ENCODE results near the gene THAP3. TPM values are rescaled to one million over a fixed set of nuclear protein-coding genes. Genes with fewer than 3 reads are reported as not detected.

Gene THAP3
- total RNA-seq, 2 experiments from 2014 or later: 15.2 to 18.7 TPM

DNA sequence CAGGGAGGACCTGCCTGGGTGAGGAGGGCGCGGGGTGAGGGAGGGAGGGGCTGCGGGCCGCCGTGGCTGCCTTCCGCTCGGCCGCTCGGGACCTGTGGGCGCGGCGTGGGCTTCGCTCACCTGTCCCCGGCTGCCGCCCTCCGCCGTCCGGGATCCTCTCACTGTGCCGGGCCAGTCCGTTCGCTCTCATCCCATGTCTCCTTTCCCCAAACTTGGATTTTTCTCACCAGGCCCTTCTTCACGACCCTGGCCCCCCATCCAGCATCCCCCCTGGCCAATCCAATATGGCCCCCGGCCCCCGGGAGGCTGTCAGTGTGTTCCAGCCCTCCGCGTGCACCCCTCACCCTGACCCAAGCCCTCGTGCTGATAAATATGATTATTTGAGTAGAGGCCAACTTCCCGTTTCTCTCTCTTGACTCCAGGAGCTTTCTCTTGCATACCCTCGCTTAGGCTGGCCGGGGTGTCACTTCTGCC, 44.5 kb upstream of the THAP3 start:
- TF ChIP-seq, protein P1, sequence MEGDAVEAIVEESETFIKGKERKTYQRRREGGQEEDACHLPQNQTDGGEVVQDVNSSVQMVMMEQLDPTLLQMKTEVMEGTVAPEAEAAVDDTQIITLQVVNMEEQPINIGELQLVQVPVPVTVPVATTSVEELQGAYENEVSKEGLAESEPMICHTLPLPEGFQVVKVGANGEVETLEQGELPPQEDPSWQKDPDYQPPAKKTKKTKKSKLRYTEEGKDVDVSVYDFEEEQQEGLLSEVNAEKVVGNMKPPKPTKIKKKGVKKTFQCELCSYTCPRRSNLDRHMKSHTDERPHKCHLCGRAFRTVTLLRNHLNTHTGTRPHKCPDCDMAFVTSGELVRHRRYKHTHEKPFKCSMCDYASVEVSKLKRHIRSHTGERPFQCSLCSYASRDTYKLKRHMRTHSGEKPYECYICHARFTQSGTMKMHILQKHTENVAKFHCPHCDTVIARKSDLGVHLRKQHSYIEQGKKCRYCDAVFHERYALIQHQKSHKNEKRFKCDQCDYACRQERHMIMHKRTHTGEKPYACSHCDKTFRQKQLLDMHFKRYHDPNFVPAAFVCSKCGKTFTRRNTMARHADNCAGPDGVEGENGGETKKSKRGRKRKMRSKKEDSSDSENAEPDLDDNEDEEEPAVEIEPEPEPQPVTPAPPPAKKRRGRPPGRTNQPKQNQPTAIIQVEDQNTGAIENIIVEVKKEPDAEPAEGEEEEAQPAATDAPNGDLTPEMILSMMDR (IDR thresholded peaks at IDR 0.05): no peak
- Mint-ChIP-seq H3K36me3 (ENCODE audit: low read depth) (peaks cover 16% of the 10 kb centered on the region), H3K4me1 (ENCODE audit: low read depth) (peaks cover 40% of the 10 kb centered on the region), H3K4me3 (peak overlapping the region; percentile 98), H3K27ac (peak overlapping the region; percentile 93), H3K9me3 (no peaks in the 10 kb centered on the region), H3K27me3 (no peaks in the 10 kb centered on the region)
- ATAC-seq (ENCODE audit: poor library complexity): peak; percentile 5
- Histone ChIP-seq H3K4me3 (ENCODE audit: low read length) (peak overlapping the region; percentile 87), H3K36me3 (ENCODE audit: insufficient read depth, low read length) (peaks cover 7% of the 10 kb centered on the region), H3K27ac (ENCODE audit: low read depth in 1 of 2, low read length in 2 of 2) (peak overlapping the region; percentile 79 to 82), H3K9me3 (ENCODE audit: control insufficient read depth in 1 of 2, insufficient read depth in 1 of 2, low read length in 2 of 2) (no peaks in the 10 kb centered on the region), H3K4me1 (ENCODE audit: insufficient read depth, low read length) (peaks cover 39% of the 10 kb centered on the region), H3K27me3 (ENCODE audit: control insufficient read depth in 1 of 2, insufficient read depth in 2 of 2, low read length in 2 of 2) (no peaks in the 10 kb centered on the region)
- intact Hi-C loops (cut with DNase I, micrococcal nuclease): loop anchor here in 1 of 2 experiments (1.0 kb wide), 1 partner anchor 21 kb away; no protein-coding TSS in a partner anchor
- CTCF ChIA-PET: interaction anchor here (1.0 to 1.9 kb wide), 4 partner anchors 20 to 54 kb away, joined by 3 to 13 read pairs (median 3); partner anchors contain the start of genes NOL9 and TAS1R1
- DNase-seq: peak in 2 of 14 experiments; percentile 41 to 46
- POLR2A ChIA-PET: interaction anchor here (0.7 to 7.2 kb wide), 11 partner anchors 9 to 205 kb away, joined by 3 to 139 read pairs (median 5); partner anchors contain the start of genes CAMTA1, KLHL21, NOL9 and PHF13

DNA sequence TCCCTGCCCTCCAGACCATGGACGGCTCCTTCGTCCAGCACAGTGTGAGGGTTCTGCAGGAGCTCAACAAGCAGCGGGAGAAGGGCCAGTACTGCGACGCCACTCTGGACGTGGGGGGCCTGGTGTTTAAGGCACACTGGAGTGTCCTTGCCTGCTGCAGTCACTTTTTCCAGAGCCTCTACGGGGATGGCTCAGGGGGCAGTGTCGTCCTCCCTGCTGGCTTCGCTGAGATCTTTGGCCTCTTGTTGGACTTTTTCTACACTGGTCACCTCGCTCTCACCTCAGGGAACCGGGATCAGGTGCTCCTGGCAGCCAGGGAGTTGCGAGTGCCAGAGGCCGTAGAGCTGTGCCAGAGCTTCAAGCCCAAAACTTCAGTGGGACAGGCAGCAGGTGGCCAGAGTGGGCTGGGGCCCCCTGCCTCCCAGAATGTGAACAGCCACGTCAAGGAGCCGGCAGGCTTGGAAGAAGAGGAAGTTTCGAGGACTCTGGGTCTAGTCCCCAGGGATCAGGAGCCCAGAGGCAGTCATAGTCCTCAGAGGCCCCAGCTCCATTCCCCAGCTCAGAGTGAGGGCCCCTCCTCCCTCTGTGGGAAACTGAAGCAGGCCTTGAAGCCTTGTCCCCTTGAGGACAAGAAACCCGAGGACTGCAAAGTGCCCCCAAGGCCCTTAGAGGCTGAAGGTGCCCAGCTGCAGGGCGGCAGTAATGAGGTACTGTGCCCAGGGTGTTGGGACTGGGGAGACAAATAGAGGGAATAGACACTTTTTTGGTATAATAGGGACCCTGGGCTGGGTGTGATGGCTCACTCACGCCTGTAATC, 43.9 kb upstream of the THAP3 start:
- Mint-ChIP-seq H3K27me3 (no peaks in the 10 kb centered on the region), H3K36me3 (ENCODE audit: low read depth) (peaks cover 16% of the 10 kb centered on the region), H3K9me3 (no peaks in the 10 kb centered on the region), H3K27ac (peak overlapping the region; percentile 93), H3K4me3 (peak overlapping the region; percentile 98), H3K4me1 (ENCODE audit: low read depth) (peaks cover 41% of the 10 kb centered on the region)
- H3K27me3 ChIP-seq (ENCODE audit: control insufficient read depth in 1 of 2, insufficient read depth in 2 of 2, low read length in 2 of 2): no peaks in the 10 kb centered on the region
- ChIA-PET CTCF (interaction anchor here (1.0 to 1.5 kb wide), 2 partner anchors 27 to 53 kb away, joined by 3 to 7 read pairs; partner anchors contain the start of genes NOL9 and TAS1R1), POLR2A (interaction anchor here (0.7 to 7.2 kb wide), 6 partner anchors 9 to 381 kb away, joined by 3 to 139 read pairs (median 5); partner anchors contain the start of genes KLHL21 and RPL22)
- TF ChIP-seq, protein P1 (IDR thresholded peaks at IDR 0.05): no peak
- peaks cover 45% of the 10 kb centered on the region for H3K4me1 ChIP-seq (ENCODE audit: insufficient read depth, low read length)
- H3K27ac ChIP-seq (ENCODE audit: low read depth in 1 of 2, low read length in 2 of 2): peak overlapping the region; percentile 79 to 82
- intact Hi-C loops (cut with DNase I, micrococcal nuclease): loop anchor here in 1 of 2 experiments (1.0 kb wide), 1 partner anchor 20 kb away; no protein-coding TSS in a partner anchor
- H3K9me3 ChIP-seq (ENCODE audit: control insufficient read depth in 1 of 2, insufficient read depth in 1 of 2, low read length in 2 of 2): no peaks in the 10 kb centered on the region
- DNase-seq (peak in 1 of 14 experiments; percentile 26), ATAC-seq (ENCODE audit: poor library complexity) (no peak)
- peaks cover 7% of the 10 kb centered on the region for H3K36me3 ChIP-seq (ENCODE audit: insufficient read depth, low read length)
- peak overlapping the region; percentile 87 for H3K4me3 ChIP-seq (ENCODE audit: low read length)

DNA sequence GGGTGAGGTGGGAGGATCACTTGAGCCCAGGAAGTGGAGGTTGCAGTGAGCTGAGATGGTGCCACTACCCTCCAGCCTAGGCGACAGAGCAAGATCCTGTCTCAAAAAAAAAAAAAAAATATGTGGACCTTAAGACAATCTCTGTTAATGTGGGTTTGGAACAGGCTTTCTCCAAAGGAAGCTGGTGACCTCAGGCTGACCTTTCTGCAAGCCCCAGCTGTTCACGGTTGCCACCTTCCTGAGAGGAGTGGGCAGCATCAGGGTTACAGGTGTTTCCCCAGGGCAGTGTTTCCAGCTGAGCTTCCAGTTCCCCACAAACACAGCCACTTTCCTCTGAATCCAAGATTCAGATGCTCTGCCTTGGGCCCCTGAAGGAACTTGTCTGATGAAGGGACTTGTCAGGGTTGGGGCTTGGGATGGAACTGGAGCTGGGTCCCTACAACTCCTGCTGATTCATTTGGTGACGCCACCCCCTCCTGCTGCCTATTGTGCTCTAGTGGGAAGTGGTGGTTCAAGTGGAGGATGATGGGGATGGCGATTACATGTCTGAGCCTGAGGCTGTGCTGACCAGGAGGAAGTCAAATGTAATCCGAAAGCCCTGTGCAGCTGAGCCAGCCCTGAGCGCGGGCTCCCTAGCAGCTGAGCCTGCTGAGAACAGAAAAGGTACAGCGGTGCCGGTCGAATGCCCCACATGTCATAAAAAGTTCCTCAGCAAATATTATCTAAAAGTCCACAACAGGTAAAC, 42.9 kb upstream of the THAP3 start:
- peak overlapping the region in 1 of 2 donors; percentile 34 for H3K27ac ChIP-seq (ENCODE audit: low read depth in 1 of 2, low read length in 2 of 2)
- Mint-ChIP-seq H3K4me1 (ENCODE audit: low read depth) (peaks cover 43% of the 10 kb centered on the region), H3K27me3 (no peaks in the 10 kb centered on the region), H3K4me3 (peak overlapping the region; percentile 98), H3K9me3 (no peaks in the 10 kb centered on the region), H3K27ac (peak overlapping the region; percentile 93), H3K36me3 (ENCODE audit: low read depth) (peaks cover 16% of the 10 kb centered on the region)
- POLR2A ChIA-PET: interaction anchor here (0.7 to 7.2 kb wide), 3 partner anchors 19 to 382 kb away, joined by 3 to 139 read pairs (median 3); partner anchors contain the start of genes KLHL21 and RPL22
- H3K4me3 ChIP-seq (ENCODE audit: low read length): no peak overlapping the region
- DNase-seq: peak in 2 of 14 experiments; percentile 56 to 63
- no peaks in the 10 kb centered on the region for H3K27me3 ChIP-seq (ENCODE audit: control insufficient read depth in 1 of 2, insufficient read depth in 2 of 2, low read length in 2 of 2)
- ATAC-seq (ENCODE audit: poor library complexity): no peak
- TF ChIP-seq, protein P1 (IDR thresholded peaks at IDR 0.05): no peak
- CTCF ChIA-PET: interaction anchor here (1.5 to 1.8 kb wide), 2 partner anchors 20 to 28 kb away, joined by 4 to 7 read pairs; partner anchors contain the start of genes NOL9 and TAS1R1
- peaks cover 46% of the 10 kb centered on the region for H3K4me1 ChIP-seq (ENCODE audit: insufficient read depth, low read length)
- intact Hi-C loops (cut with DNase I, micrococcal nuclease): no loop called here
- peaks cover 10% of the 10 kb centered on the region for H3K36me3 ChIP-seq (ENCODE audit: insufficient read depth, low read length)
- no peaks in the 10 kb centered on the region for H3K9me3 ChIP-seq (ENCODE audit: control insufficient read depth in 1 of 2, insufficient read depth in 1 of 2, low read length in 2 of 2)
